Stromal cell of bone marrow (primary cell): ENCODE measurements around the gene CYS1.
"Not testable (repeated sequence)": the region's sequence is repeated elsewhere in the genome, so short reads cannot be mapped to it uniquely, and the experiment has no call there.

Experiments
- DNase-seq: peaks from one replicate; pipeline ENCODE4 v3.0.0-alpha.2; 2012; ENCODE audit warnings: low read depth

CYS1 gene

DNA sequence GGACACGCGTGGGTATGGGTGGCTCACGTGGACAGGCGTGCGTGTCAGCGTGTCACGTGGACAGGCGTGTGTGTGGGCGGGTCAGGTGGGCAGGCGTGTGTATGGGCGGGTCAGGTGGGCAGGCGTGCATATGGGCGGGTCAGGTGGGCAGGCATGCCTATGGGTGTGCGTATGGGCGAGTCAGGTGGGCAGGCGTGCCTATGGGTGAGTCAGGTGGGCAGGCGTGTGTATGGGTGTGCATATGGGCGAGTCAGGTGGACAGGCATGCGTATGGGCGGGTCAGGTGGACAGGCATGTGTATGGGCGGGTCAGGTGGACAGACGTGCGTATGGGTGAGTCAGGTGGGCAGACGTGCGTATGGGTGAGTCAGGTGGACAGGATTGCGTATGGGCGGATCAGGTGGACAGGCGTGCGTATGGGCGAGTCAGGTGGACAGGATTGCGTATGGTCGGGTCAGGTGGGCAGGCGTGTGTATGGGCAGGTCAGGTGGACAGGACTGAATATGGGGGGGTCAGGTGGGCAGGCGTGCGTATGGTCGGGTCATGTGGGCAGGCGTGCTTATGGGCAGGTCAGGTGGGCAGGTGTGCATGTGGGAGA lies 67.7 kb downstream of the CYS1 start:
- DNase-seq: not testable (repeated sequence)

DNA sequence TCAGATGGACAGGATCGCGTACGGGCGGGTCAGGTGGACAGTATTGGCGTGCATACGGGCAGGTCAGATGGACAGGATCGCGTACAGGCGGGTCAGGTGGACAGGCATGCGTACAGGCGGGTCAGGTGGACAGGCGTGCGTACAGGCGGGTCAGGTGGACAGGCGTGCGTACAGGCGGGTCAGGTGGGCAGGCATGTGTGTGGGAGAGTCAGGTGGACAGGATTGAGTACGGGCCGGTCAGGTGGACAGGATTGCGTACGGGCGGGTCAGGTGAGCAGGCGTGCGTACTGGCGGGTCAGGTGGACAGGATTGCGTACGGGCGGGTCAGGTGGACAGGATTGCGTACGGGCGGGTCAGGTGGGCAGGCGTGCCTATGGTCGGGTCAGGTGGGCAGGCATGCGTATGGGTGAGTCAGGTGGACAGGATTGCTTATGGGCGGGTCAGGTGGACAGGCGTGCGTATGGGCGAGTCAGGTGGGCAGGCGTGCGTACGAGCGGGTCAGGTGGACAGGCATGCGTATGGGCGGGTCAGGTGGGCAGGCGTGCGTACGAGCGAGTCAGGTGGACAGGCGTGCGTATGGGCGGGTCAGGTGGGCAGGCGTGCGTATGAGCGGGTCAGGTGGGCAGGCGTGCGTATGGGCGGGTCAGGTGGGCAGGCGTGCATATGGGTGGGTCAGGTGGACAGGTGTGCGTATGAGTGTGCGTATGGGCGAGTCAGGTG lies 68.4 kb downstream of the CYS1 start:
- not testable (repeated sequence) for DNase-seq

DNA sequence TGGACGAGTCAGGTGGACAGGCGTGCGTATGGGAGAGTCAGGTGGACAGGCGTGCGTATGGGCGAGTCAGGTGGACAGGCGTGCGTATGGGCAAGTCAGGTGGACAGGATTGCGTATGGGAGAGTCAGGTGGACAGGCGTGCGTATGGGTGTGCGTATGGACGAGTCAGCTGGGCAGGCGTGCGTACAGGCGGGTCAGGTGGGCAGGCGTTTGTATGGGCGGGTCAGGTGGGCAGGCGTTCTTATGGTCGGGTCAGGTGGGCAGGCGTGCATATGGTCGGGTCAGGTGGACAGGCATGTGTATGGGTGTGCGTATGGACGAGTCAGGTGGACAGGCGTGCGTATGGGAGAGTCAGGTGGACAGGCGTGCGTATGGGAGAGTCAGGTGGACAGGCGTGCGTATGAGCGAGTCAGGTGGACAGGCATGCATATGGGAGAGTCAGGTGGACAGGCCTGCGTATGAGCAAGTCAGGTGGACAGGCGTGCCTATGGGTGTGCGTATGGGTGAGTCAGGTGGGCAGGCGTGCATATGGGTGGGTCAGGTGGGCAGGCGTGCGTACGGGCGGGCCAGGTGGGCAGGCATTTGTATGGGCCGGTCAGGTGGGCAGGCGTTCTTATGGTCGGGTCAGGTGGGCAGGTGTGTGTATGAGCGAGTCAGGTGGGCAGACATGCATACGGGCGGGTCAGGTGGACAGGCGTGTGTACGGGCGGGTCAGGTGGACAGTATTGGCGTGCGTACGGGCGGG lies 69.2 kb downstream of the CYS1 start:
- not testable (repeated sequence) for DNase-seq

DNA sequence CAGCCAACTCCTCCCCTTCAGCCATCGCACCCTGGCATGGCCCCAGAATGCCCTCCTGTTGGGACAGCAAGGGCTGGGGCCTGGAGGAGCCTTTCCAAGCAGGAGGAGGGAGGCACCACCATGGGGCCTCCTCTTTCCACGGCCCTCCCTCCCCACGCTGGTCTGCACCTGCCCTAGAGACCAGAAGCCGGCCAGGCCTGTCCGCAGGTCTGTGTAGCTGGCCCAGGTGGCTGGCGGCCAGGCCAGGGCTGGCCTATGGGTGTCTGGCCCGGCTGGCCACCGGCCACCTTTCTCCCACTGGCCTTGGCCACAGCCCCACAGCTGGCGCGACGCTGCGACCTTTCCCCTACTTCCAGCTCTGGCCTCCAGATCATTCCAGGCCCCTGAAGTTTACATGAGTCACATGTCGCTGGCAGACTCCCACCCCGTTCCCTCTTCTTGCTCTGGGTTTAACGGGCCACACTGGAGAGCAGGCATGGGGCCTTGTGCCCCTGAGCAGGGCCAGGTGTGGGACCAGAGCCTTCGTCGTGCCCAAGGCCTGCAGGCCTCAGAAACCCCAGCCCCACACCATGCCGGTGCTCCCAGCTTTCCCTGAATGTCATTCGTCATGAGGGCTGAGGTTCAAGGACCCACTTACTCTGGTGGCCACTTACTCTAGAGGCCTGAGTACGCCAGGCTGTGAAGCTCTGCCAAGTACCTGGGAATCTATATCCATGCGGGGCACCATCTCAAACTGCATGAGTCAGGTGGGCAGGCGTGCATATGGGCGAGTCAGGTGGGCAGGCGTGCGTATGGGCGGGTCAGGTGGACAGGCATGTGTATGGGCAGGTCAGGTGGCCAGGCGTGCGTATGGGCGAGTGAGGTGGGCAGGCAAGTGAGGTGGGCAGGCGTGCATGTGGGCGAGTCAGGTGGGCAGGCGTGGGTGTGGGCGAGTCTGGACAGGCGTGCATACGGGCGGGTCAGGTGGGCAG lies 70.1 kb downstream of the CYS1 start:
- peak; percentile 23 for DNase-seq

DNA sequence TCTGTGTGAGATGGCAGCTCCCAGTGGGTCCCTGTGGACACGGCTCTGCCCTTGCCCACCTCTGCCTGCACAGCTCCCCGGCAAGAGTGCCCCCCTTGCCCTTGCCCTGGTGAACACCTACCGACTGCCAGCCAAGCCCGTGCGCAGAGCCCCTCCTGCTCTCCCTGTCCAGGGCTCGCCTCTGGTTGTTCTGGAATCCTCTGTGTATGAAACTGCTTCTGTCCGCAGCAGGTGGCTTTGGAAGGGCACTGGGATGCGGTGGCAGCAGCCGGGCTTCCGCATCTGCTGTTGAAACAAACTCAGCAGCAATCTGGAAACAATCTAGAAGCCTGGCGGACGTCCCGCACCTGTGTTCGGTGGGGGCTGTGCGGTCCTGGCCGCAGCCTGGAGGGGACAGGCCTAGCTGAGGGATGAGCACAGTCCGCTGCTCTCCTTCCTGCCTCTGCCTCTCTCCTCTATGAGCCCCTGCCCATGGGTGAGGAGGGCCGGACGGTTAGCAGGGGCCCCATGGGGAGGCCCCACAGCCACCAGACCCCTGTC lies 70.9 kb downstream of the CYS1 start:
- no peak for DNase-seq

DNA sequence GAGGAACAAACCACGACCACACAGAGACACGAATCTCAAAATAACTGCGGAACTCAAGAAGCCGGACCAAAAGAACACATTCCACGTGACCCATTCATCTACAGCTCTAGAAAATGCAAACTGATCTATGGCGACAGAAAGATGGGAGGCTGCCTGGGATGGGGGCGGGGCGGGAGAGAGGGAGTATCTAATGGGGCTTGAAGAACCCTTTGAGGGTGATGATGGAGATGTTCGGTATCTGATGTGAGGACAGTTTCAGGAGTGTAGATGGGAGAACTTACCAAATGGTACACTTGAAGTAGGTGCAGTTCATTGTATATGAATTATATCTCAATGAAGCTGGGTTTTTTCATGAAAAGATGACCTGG lies 71.4 kb downstream of the CYS1 start:
- no peak for DNase-seq

DNA sequence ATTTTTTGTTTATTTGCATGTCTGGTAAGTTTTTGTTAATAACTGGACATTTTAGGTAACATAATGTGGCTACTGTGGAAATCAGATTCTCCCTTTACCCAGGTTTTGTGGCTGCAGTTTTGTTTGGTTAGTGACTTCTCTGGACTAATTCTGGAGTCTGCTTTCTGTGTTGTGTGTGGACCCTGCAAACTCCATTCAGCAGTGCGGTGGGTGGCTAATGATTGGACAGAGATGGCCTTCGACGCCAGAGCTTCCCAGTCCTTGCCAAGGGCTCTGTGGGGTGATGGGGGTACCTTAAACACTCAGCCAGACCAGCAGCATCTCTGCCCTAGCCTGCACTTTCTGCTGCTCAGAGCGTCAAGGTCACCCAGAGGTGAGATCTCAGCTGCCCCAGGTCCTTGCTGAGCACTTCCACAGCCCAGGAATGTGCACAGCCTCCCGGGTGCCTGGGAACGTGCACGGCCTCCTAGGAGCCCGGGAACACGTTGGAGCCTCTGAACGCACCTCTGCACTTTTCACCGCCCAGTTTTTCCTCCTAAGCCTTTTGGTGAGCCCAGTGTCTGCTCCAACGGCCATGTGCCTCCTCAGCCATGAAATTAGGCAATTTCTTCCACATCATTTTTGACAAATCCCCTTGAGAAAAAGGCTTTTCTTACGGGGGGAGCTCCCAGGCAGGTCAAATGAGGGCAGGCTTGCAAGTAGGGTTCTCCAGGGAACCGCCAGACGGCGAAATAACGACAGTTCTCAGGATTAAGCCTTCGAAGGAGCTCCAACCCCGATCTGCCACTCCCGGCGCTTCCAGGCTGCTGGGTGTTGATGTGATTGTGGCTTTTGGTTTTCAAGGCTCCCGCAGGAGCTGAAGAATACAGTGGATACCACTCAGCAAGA lies 72.0 kb downstream of the CYS1 start:
- DNase-seq: peak; percentile 20

DNA sequence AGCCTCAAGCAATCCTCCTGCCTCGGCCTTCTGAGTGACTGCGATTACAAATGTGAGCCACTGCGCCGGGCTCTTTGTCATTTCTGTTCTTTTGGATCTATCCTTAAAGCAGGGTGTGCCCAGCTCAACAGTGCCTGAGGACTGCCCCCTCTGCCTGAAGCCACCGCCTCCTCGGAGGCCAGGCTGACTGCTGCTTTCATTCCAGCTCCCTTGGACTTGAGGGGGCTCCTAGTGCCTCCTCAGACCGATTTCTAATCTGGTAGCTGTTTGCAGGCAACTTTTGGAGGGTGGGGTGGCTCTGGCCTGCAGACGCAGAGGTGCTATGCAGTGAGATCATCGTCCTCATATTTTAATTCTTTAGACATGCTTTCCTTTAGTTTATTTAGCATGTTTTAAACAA lies 72.8 kb downstream of the CYS1 start:
- DNase-seq: no peak
